ENCODE measurements around the gene RHOBTB1.

DNA sequence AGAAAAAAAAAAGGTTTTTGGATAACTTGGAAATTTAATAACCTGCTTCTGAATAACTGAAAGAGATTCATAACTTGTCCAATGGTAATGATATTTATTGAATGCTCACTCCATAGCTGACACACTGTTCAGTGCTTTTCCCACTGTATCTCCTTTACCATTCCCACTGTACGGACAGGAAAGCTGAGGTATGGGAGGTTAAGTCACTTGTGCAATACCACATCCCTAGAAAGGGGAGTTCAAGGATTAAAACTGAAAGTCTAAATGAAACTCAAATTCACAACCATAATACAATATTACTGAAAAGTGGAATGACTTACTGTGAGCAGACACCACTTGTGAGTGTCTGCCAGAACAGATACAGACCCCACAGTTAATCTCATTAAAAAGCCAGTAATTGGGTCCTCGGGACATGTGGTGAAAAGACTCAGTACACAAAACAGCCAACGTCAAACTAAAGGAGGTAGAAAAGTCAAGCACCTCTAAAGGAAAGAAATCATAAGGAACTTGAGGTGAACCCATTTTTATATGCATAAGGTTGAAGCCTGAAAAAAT is 13.8 kb upstream of the RHOBTB1 start:
- TF ChIP-seq POLR2AphosphoS5 (IDR thresholded peaks at IDR 0.05; ENCODE audit: low read depth, low read length) = no peak
- TF ChIP-seq TAF1 (IDR thresholded peaks at IDR 0.05; ENCODE audit: borderline replicate concordance, insufficient read depth, low read length) = no peak
